A549 (cell line): Measurements from ENCODE around the gene SLC35A3.

Experiments
- CBX2 ChIP-seq: fragments of 200-600 bp; sonication (generic); IDR thresholded peaks from 2 replicates; pipeline ENCODE4 v1.6.1; 2016; ENCODE audit warnings: low read depth, mild to moderate bottlenecking, borderline replicate concordance
- CEBPB ChIP-seq, 2 experiments: fragments of >200 bp in 1 of 2; sonication (Bioruptor Twin) in 1 of 2; formaldehyde crosslinking in 1 of 2; IDR thresholded peaks; 2 replicates each; pipeline ENCODE4 v1.6.1; 2012 to 2016
- CTCF ChIP-seq: fragments of >200 bp; sonication (Bioruptor Twin); formaldehyde crosslinking; IDR thresholded peaks from 3 replicates; pipeline ENCODE4 v1.5.1; 2016
- EP300 ChIP-seq, 2 experiments: fragments of >200 bp; sonication (Bioruptor Twin); formaldehyde crosslinking; IDR thresholded peaks; 2 replicates in 1 of 2; 3 replicates in 1 of 2; pipeline ENCODE4 v1.6.1; 2016 to 2017
- KDM1A ChIP-seq: fragments of 200-600 bp; sonication (generic); IDR thresholded peaks from 2 replicates; pipeline ENCODE4 v1.6.1; 2016; ENCODE audit warnings: low read depth, mild to moderate bottlenecking
- RAD21 ChIP-seq, 2 experiments: fragments of >200 bp in 1 of 2; sonication (Bioruptor Twin) in 1 of 2; formaldehyde crosslinking in 1 of 2; IDR thresholded peaks in 1 of 2; conservative IDR thresholded peaks in 1 of 2; 2 replicates in 1 of 2; 3 replicates in 1 of 2; pipeline ENCODE4 v1.6.1; 2012 to 2018; ENCODE audit warnings: inconsistent platforms in 1 of 2
- TF ChIP-seq, protein P1 (sequence below): fragments of 200-600 bp; sonication (generic); IDR thresholded peaks from 2 replicates; pipeline ENCODE4 v1.6.1; 2016; ENCODE audit warnings: antibody characterized with exemption, mild to moderate bottlenecking, moderate library complexity

DNA sequence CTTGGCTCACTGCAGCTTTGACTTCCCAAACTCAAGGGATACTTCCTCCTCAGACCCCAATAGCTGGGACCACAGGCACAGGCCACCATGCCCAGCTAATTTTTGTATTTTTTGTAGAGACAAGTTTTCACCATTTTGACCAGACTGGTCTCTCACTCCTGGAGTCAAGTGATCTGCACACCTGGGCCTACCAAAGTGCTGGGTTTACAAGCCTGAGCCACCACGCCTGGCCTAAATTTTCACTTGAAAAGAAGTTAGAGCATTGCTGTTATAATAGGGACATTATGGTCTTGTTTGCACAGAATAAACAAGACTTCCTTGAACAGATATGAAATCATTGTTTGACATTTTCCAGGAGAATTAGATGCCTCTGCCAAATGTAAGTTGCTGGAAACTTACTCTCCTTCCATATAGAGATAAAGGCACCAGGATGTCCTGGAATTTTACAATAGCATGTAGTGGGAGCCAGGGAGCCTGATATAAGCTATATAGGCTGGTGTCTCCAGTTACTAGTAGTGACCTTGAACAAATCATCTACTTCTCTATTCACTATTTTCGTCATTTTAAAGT lies 16.9 kb downstream of the SLC35A3 start:
- TF ChIP-seq, protein P1, sequence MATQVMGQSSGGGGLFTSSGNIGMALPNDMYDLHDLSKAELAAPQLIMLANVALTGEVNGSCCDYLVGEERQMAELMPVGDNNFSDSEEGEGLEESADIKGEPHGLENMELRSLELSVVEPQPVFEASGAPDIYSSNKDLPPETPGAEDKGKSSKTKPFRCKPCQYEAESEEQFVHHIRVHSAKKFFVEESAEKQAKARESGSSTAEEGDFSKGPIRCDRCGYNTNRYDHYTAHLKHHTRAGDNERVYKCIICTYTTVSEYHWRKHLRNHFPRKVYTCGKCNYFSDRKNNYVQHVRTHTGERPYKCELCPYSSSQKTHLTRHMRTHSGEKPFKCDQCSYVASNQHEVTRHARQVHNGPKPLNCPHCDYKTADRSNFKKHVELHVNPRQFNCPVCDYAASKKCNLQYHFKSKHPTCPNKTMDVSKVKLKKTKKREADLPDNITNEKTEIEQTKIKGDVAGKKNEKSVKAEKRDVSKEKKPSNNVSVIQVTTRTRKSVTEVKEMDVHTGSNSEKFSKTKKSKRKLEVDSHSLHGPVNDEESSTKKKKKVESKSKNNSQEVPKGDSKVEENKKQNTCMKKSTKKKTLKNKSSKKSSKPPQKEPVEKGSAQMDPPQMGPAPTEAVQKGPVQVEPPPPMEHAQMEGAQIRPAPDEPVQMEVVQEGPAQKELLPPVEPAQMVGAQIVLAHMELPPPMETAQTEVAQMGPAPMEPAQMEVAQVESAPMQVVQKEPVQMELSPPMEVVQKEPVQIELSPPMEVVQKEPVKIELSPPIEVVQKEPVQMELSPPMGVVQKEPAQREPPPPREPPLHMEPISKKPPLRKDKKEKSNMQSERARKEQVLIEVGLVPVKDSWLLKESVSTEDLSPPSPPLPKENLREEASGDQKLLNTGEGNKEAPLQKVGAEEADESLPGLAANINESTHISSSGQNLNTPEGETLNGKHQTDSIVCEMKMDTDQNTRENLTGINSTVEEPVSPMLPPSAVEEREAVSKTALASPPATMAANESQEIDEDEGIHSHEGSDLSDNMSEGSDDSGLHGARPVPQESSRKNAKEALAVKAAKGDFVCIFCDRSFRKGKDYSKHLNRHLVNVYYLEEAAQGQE = no peak
- TF ChIP-seq CBX2 (no peak), CTCF (no peak), KDM1A (no peak), EP300 (IDR thresholded peaks at IDR 0.05) (no peak), CEBPB (IDR thresholded peaks at IDR 0.05) (no peak), RAD21 (conservative IDR thresholded peaks at IDR 0.05 in 1 of 2, IDR thresholded peaks at IDR 0.05 in 1 of 2) (no peak)
